Pons (tissue), 1 donor: ENCODE results near the gene DEAF1.
A peak's percentile ranks its signal among the peaks of the same experiment; 100 is the strongest.

ENCODE experiments used
- DNase-seq: peaks from one replicate; pipeline ENCODE4 v3.0.0-alpha.2; 2016; ENCODE audit warnings: low spot score

DEAF1 gene

GRCh38 chr11:621838-622237 lies 73.2 kb downstream of the DEAF1 start:
- DNase-seq, result no peak

GRCh38 chr11:620935-621814 lies 73.8 kb downstream of the DEAF1 start:
- no peak for DNase-seq

GRCh38 chr11:620201-620600 lies 74.8 kb downstream of the DEAF1 start:
- no peak for DNase-seq

GRCh38 chr11:619628-620050 lies 75.4 kb downstream of the DEAF1 start:
- DNase-seq, result no peak

- DNase-seq, result no peak
Observed at GRCh38 chr11:618856-619627, 76.0 kb downstream of the DEAF1 start.

GRCh38 chr11:617912-618682 lies 76.9 kb downstream of the DEAF1 start:
- DNase-seq, result no peak

GRCh38 chr11:617199-617911 lies 77.7 kb downstream of the DEAF1 start:
- no peak for DNase-seq

- DNase-seq, result no peak
Observed at GRCh38 chr11:616320-617198, 78.5 kb downstream of the DEAF1 start.

GRCh38 chr11:615504-616319 lies 79.3 kb downstream of the DEAF1 start, which contains the start of gene IRF7:
IRF7 (minus strand) TSS chr11:615950; CDS start chr11:615364, 586 bp downstream.
- DNase-seq, result peak; percentile 87

GRCh38 chr11:614623-615503 lies 80.2 kb downstream of the DEAF1 start:
- DNase-seq, result no peak

- no peak for DNase-seq
Observed at GRCh38 chr11:614021-614622, 80.9 kb downstream of the DEAF1 start.

GRCh38 chr11:613369-613968 lies 81.6 kb downstream of the DEAF1 start:
- no peak for DNase-seq

GRCh38 chr11:612961-613300 lies 82.1 kb downstream of the DEAF1 start:
- DNase-seq, result no peak

GRCh38 chr11:612201-612960 lies 82.6 kb downstream of the DEAF1 start:
- DNase-seq, result no peak

GRCh38 chr11:611001-611996 lies 83.7 kb downstream of the DEAF1 start:
- no peak for DNase-seq
